Measurements from ENCODE around the gene EYA3. TPM values are rescaled to one million over a fixed set of nuclear protein-coding genes. Genes with fewer than 3 reads are reported as not detected.

The EYA3 gene
- total and polyA plus RNA-seq, 10 of the 15 experiments (the other 5 are each of a cell fraction or from before 2014, with no cell fraction given) = 13.0 to 46.6 (median 23.4) TPM

- TF ChIP-seq POLR2AphosphoS2 (IDR thresholded peaks at IDR 0.05; ENCODE audit: low read depth, low read length) (no peak), SP1 (IDR thresholded peaks at IDR 0.05; ENCODE audit: low read depth, low read length) (no peak), RAD51 (IDR thresholded peaks at IDR 0.05) (peak; percentile 49; the same call in 1 of the 2 replicates), POLR2A (IDR thresholded peaks at IDR 0.05; ENCODE audit: low read depth, low read length) (no peak), BACH1 (IDR thresholded peaks at IDR 0.05; ENCODE audit: borderline replicate concordance) (peak; percentile 75; the same call in 1 of the 2 replicates), TCF7 (IDR thresholded peaks at IDR 0.05; ENCODE audit: borderline replicate concordance) (no peak), SMARCA5 (IDR thresholded peaks at IDR 0.05) (no peak), IRF4 (IDR thresholded peaks at IDR 0.05; ENCODE audit: low read depth, low read length) (peak; percentile 27; the same call in 1 of the 2 replicates), MEF2B (IDR thresholded peaks at IDR 0.05; ENCODE audit: partially characterized antibody, poor library complexity, severe bottlenecking) (peak; percentile 24), EP300 (IDR thresholded peaks at IDR 0.05; ENCODE audit: borderline replicate concordance in 1 of 2, control insufficient read depth in 1 of 2, low read depth in 2 of 2, low read length in 2 of 2) (peak in 1 of 2 experiments; percentile 25; a peak in 1 of 4 replicates), IKZF1 (conservative IDR thresholded peaks at IDR 0.05) (peak; percentile 90), PAX5 (IDR thresholded peaks at IDR 0.05; ENCODE audit: borderline replicate concordance, low read depth, low read length) (0 out of 2 replicates have a peak, but pooled peaks have one; percentile 40), LARP7 (IDR thresholded peaks at IDR 0.05) (no peak), BCLAF1 (IDR thresholded peaks at IDR 0.05) (no peak), NKRF (conservative IDR thresholded peaks at IDR 0.05) (no peak), MYC (IDR thresholded peaks at IDR 0.05; ENCODE audit: insufficient read depth, insufficient read length, insufficient replicate concordance, low read length, severe bottlenecking) (no peak), USF1 (IDR thresholded peaks at IDR 0.05; ENCODE audit: borderline replicate concordance, extremely low read length, insufficient read depth, low read depth, low read length) (no peak), DPF2 (IDR thresholded peaks at IDR 0.05) (peak; percentile 65), MTA2 (IDR thresholded peaks at IDR 0.05; ENCODE audit: low read depth) (peak; percentile 93)
- TF ChIP-seq, protein P1, sequence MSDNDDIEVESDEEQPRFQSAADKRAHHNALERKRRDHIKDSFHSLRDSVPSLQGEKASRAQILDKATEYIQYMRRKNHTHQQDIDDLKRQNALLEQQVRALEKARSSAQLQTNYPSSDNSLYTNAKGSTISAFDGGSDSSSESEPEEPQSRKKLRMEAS (IDR thresholded peaks at IDR 0.05; ENCODE audit: low read depth, low read length) = no peak
- TF ChIP-seq, protein P2, sequence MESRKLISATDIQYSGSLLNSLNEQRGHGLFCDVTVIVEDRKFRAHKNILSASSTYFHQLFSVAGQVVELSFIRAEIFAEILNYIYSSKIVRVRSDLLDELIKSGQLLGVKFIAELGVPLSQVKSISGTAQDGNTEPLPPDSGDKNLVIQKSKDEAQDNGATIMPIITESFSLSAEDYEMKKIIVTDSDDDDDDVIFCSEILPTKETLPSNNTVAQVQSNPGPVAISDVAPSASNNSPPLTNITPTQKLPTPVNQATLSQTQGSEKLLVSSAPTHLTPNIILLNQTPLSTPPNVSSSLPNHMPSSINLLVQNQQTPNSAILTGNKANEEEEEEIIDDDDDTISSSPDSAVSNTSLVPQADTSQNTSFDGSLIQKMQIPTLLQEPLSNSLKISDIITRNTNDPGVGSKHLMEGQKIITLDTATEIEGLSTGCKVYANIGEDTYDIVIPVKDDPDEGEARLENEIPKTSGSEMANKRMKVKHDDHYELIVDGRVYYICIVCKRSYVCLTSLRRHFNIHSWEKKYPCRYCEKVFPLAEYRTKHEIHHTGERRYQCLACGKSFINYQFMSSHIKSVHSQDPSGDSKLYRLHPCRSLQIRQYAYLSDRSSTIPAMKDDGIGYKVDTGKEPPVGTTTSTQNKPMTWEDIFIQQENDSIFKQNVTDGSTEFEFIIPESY (IDR thresholded peaks at IDR 0.05) = no peak
These were observed 32.1 kb downstream of the EYA3 start (continued) for GRCh38 chr1:28056129-28056925.
